22Rv1 (cell line): ENCODE measurements around the gene KCNH8.

Experiments used
- ZFX ChIP-seq: fragments of 450-650 bp; IDR thresholded peaks from 2 replicates; pipeline ENCODE4 v1.6.1; 2017; ENCODE audit warnings: antibody characterized with exemption, borderline replicate concordance
- TF ChIP-seq, protein P1 (sequence below): fragments of 450-650 bp; IDR thresholded peaks from 2 replicates; pipeline ENCODE4 v1.5.1; 2017; ENCODE audit warnings: mild to moderate bottlenecking

DNA sequence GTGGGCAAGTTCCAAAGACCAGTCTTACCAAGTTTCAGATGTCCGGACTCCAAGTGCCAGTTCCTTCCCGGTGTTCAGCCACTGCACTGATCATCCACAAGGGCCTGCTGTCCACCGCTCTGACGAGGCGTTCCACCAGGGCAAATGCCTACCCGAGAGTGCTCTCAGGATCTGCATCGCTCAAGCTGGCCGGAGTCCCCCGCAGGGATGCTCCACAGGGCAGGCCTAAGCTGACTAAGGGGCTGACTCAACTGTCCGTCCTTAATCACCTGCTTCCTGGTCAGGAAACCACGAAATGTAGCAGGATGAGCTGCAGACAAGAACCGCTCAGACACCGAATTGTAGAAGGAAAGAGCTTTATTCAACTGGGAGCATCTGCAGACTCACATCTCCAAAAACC lies 341.6 kb downstream of the KCNH8 start:
- TF ChIP-seq, protein P1, sequence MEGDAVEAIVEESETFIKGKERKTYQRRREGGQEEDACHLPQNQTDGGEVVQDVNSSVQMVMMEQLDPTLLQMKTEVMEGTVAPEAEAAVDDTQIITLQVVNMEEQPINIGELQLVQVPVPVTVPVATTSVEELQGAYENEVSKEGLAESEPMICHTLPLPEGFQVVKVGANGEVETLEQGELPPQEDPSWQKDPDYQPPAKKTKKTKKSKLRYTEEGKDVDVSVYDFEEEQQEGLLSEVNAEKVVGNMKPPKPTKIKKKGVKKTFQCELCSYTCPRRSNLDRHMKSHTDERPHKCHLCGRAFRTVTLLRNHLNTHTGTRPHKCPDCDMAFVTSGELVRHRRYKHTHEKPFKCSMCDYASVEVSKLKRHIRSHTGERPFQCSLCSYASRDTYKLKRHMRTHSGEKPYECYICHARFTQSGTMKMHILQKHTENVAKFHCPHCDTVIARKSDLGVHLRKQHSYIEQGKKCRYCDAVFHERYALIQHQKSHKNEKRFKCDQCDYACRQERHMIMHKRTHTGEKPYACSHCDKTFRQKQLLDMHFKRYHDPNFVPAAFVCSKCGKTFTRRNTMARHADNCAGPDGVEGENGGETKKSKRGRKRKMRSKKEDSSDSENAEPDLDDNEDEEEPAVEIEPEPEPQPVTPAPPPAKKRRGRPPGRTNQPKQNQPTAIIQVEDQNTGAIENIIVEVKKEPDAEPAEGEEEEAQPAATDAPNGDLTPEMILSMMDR, result no peak
- no peak for TF ChIP-seq ZFX
